Type B pancreatic cell (in vitro differentiated cells): ENCODE measurements around the gene THAP11. TPM values are rescaled to one million over a fixed set of nuclear protein-coding genes. Genes with fewer than 3 reads are reported as not detected.

Source experiments
- DNase-seq: peaks from one replicate; pipeline ENCODE4 v3.0.0; 2021; ENCODE audit warnings: mixed read lengths; ENCODE audit not compliant: unreplicated experiment; ENCODE audit errors: extremely low spot score
- H3K27ac Mint-ChIP-seq: 2 replicates; pipeline ENCODE4 v1.8.0; 2021; ENCODE audit warnings: mild to moderate bottlenecking, mixed read lengths
- H3K27me3 Mint-ChIP-seq: 2 replicates; pipeline ENCODE4 v1.8.0; 2021; ENCODE audit warnings: mixed read lengths
- H3K36me3 Mint-ChIP-seq: 2 replicates; pipeline ENCODE4 v1.8.0; 2021; ENCODE audit warnings: mixed read lengths
- H3K4me1 Mint-ChIP-seq: one replicate; pipeline ENCODE4 v1.8.0; 2021; ENCODE audit warnings: mixed read lengths; ENCODE audit not compliant: unreplicated experiment
- H3K4me3 Mint-ChIP-seq: 2 replicates; pipeline ENCODE4 v1.8.0; 2021; ENCODE audit warnings: mild to moderate bottlenecking, mixed read lengths
- H3K9me3 Mint-ChIP-seq: 2 replicates; pipeline ENCODE4 v1.8.0; 2021; ENCODE audit warnings: mixed read lengths
- total RNA-seq: library from RNA; stranded (reverse); gene quantifications from 2 replicates; pipeline ENCODE4 v1.2.1, GENCODE V29; 2021; ENCODE audit warnings: low replicate concordance
- TF ChIP-seq, protein P1 (sequence below): fragments of 200-600 bp; sonication (generic); conservative IDR thresholded peaks from 2 replicates; pipeline ENCODE4 v1.5.0; 2021; ENCODE audit warnings: antibody characterized with exemption, mild to moderate bottlenecking

THAP11 gene
- total RNA-seq, 1 donor from 2014 or later: 35.1 TPM

DNA sequence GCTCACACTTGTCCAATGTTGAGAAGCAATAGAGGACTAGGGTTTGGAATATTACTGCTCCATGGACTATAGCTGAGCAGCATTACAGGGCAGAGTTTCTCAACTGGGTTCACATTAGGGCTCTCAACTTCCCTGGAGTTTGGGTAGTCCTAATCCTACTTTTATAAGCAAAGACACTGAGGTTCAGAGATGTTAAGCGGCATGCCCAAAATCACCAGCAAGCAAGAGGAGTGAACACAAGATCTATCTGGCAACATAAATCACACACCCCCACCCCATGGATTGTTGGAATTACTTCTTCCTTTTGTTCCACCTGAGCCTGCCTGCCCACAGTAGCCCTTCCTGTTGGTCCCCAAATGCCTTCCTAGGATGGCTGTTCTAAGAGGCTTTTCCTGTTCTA lies 30.2 kb upstream of the THAP11 start:
- TF ChIP-seq, protein P1, sequence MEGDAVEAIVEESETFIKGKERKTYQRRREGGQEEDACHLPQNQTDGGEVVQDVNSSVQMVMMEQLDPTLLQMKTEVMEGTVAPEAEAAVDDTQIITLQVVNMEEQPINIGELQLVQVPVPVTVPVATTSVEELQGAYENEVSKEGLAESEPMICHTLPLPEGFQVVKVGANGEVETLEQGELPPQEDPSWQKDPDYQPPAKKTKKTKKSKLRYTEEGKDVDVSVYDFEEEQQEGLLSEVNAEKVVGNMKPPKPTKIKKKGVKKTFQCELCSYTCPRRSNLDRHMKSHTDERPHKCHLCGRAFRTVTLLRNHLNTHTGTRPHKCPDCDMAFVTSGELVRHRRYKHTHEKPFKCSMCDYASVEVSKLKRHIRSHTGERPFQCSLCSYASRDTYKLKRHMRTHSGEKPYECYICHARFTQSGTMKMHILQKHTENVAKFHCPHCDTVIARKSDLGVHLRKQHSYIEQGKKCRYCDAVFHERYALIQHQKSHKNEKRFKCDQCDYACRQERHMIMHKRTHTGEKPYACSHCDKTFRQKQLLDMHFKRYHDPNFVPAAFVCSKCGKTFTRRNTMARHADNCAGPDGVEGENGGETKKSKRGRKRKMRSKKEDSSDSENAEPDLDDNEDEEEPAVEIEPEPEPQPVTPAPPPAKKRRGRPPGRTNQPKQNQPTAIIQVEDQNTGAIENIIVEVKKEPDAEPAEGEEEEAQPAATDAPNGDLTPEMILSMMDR: no peak
- H3K36me3 Mint-ChIP-seq: no peaks in the 10 kb centered on the region
- H3K4me3 Mint-ChIP-seq: no peak overlapping the region
- H3K27ac Mint-ChIP-seq: no peak overlapping the region
- DNase-seq: no peak
- H3K9me3 Mint-ChIP-seq: no peaks in the 10 kb centered on the region
- H3K4me1 Mint-ChIP-seq: peaks cover 3% of the 10 kb centered on the region
- H3K27me3 Mint-ChIP-seq: no peaks in the 10 kb centered on the region

DNA sequence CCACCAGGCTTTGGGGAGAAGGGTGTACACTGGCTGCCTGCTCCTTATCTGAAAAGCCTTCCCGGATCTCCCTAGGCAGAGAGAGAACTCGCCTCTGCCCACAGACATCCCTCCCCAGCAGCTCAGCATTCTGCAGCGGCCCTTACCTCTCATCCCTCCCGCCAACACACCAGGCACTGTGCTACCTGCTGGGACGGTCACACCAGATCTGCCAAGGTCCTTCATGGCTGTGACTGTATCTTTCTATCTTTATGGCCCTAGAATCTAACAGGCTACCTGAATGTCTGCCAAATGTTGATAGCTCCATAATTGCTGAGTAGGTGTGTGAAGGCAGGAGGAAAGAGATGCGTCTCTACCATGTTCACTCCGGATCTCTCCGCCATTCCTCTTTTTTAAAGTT lies 27.6 kb upstream of the THAP11 start:
- H3K4me1 Mint-ChIP-seq: peaks cover 3% of the 10 kb centered on the region
- DNase-seq: no peak
- TF ChIP-seq, protein P1: no peak
- no peaks in the 10 kb centered on the region for H3K27me3 Mint-ChIP-seq
- H3K36me3 Mint-ChIP-seq: no peaks in the 10 kb centered on the region
- H3K9me3 Mint-ChIP-seq: no peaks in the 10 kb centered on the region
- no peak overlapping the region for H3K27ac Mint-ChIP-seq
- H3K4me3 Mint-ChIP-seq: no peak overlapping the region

DNA sequence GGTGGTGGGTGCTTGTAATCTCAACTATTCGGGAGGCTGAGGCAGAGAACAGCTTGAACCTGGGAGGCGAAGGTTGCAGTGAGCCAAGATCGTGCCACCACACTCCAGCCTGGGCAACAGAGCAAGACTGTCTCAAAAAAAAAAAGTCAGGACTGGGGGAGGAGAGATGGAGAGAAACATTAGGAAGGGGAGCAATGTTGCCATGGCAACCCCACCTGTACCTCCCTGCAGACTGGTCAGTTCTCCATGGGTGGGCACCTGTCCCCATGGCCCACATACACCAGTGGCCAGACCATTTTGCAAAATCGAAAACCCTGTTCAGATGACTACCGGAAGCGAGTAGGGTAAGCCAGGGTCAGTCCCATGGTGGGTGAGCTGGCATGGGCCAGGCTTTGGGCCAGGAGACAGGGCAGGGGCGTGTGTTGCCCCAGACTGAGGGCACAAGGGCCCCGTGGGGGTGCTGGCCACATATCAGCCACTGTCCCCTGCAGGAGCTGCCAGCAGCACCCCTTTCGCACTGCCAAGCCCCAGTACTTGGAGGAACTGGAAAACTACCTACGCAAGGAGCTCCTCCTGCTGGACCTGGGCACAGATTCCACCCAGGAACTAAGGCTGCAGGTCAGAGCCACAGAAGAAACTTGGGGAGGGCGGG lies 21.4 kb upstream of the THAP11 start:
- Mint-ChIP-seq H3K4me1 (peaks cover 3% of the 10 kb centered on the region), H3K9me3 (no peaks in the 10 kb centered on the region), H3K36me3 (no peaks in the 10 kb centered on the region), H3K27ac (no peak overlapping the region), H3K27me3 (no peaks in the 10 kb centered on the region), H3K4me3 (no peak overlapping the region)
- DNase-seq: no peak
- TF ChIP-seq, protein P1: no peak

DNA sequence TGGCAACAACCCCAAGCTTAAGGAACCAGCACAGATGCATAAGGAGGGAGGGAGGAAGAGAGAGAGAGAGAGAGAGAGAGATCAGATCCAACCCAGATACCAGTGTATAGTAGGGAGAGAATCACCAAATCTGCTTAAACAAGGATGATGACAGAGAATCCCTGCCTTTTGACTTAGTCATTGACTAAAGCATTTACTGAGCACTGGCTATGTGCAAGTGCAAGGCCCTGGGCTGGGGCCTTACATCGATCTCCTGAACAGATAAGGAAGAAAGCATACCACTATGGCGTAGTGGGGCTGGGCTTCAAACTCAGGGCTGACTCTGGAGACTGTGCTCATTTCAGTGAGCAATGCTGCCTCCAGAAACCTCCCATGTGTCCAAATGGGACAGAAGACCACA lies 19.6 kb upstream of the THAP11 start:
- no peak overlapping the region for H3K4me3 Mint-ChIP-seq
- H3K9me3 Mint-ChIP-seq: no peaks in the 10 kb centered on the region
- no peak overlapping the region for H3K27ac Mint-ChIP-seq
- no peaks in the 10 kb centered on the region for H3K4me1 Mint-ChIP-seq
- TF ChIP-seq, protein P1: no peak
- DNase-seq: no peak
- peaks cover 4% of the 10 kb centered on the region for H3K36me3 Mint-ChIP-seq
- no peaks in the 10 kb centered on the region for H3K27me3 Mint-ChIP-seq

DNA sequence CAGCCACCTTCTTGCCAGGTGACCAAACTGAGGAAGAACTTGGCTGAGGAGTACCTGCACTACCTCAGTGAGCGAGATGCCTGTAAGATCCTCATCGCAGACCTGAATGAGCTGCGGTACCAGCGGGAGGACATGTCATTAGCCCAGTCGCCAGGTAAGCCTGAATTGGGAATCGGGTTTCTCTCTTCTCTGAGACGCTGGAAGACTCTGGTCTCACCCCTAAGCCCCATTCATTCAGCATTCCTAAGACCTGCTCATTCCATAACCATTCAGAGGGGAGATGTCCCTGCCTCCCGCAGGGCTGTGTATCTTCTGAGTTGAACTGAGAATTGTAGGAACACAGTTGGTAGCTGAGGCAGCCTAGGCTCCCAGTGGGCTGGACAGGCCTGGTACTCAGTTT lies 17.0 kb upstream of the THAP11 start:
- no peak for DNase-seq
- H3K27ac Mint-ChIP-seq: no peak overlapping the region
- peaks cover 4% of the 10 kb centered on the region for H3K36me3 Mint-ChIP-seq

More for the DNA sequence above, 17.0 kb upstream of the THAP11 start:
- Mint-ChIP-seq H3K4me3 (no peak overlapping the region), H3K27me3 (no peaks in the 10 kb centered on the region), H3K9me3 (no peaks in the 10 kb centered on the region), H3K4me1 (no peaks in the 10 kb centered on the region)
- TF ChIP-seq, protein P1: no peak
